ENCODE results near the gene SUDS3. TPM values are rescaled to one million over a fixed set of nuclear protein-coding genes. Genes with fewer than 3 reads are reported as not detected.

Gene SUDS3, protein sequence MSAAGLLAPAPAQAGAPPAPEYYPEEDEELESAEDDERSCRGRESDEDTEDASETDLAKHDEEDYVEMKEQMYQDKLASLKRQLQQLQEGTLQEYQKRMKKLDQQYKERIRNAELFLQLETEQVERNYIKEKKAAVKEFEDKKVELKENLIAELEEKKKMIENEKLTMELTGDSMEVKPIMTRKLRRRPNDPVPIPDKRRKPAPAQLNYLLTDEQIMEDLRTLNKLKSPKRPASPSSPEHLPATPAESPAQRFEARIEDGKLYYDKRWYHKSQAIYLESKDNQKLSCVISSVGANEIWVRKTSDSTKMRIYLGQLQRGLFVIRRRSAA
- total RNA-seq (2014; rRNA removed; shearing (Covaris generic); ENCODE audit: low replicate concordance) = 41.5 and 55.0 TPM in 2 replicates

GRCh38 chr12:118376089-118377020 lies at the start of gene SUDS3:
Gene SUDS3, plus strand, starts transcription at chr12:118376555. Its CDS starts 137 bp downstream, at chr12:118376692.
- Histone ChIP-seq H3K27me3 (ENCODE audit: low read length) (no peaks in the 10 kb centered on the region), H4K20me1 (ENCODE audit: insufficient read depth, low read depth, low read length) (peaks cover 31% of the 10 kb centered on the region; the same call in 1 of the 2 replicates), H3K9me3 (ENCODE audit: low read length) (no peaks in the 10 kb centered on the region), H3K27ac (ENCODE audit: low read length) (peak within 1 kb of the TSS; percentile 65), H3K79me2 (ENCODE audit: low read length) (peaks cover 75% of the 10 kb centered on the region), H3K4me2 (ENCODE audit: low read depth, low read length, poor library complexity, severe bottlenecking) (peak within 1 kb of the TSS; percentile 90), H3K9me2 (replicated peaks; ENCODE audit: insufficient read depth, low read length) (no peaks in the 10 kb centered on the region), H3K9ac (ENCODE audit: low read length) (peak within 1 kb of the TSS; percentile 96), H3K4me3 (ENCODE audit: low read length) (peak within 1 kb of the TSS; percentile 86), H3K36me3 (ENCODE audit: insufficient read depth, low read length) (peaks cover 13% of the 10 kb centered on the region; the same call in 1 of the 2 replicates), H3K4me1 (ENCODE audit: low read length) (peaks cover 34% of the 10 kb centered on the region), H2AFZ (ENCODE audit: low read length) (peak within 1 kb of the TSS; percentile 69)
- DNase-seq = peak; percentile 97

DNA sequence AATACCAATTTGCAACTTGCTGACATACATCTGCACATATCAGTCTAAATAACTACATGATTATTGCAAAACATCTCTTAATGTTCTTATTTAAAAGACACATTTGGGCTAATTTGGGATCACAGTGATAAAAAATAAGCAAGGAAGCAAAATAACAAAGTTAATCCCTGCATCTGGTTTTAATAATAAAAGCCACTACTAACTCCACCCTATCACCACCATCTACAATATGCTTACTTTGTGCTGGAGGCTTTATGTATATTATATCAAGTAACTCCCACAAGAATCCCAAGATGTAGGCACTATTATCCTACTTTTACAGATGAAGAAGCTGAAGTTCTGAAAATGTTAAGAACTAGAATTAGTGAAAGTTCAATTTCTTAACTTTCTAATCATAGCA lies 49.4 kb upstream of the SUDS3 start:
- Histone ChIP-seq H3K4me3 (ENCODE audit: low read length) (no peak overlapping the region), H3K9ac (ENCODE audit: low read length) (no peak overlapping the region), H3K4me1 (ENCODE audit: low read length) (peaks cover 69% of the 10 kb centered on the region), H3K9me3 (ENCODE audit: low read length) (no peaks in the 10 kb centered on the region), H2AFZ (ENCODE audit: low read length) (no peak overlapping the region), H3K27me3 (ENCODE audit: low read length) (no peaks in the 10 kb centered on the region), H3K36me3 (ENCODE audit: insufficient read depth, low read length) (peaks cover 14% of the 10 kb centered on the region; the same call in 1 of the 2 replicates), H3K4me2 (ENCODE audit: low read depth, low read length, poor library complexity, severe bottlenecking) (no peak overlapping the region), H3K9me2 (replicated peaks; ENCODE audit: insufficient read depth, low read length) (no peaks in the 10 kb centered on the region), H3K27ac (ENCODE audit: low read length) (peak overlapping the region; percentile 48; the same call in 1 of the 2 replicates), H4K20me1 (ENCODE audit: insufficient read depth, low read depth, low read length) (no peaks in the 10 kb centered on the region), H3K79me2 (ENCODE audit: low read length) (peaks cover 94% of the 10 kb centered on the region)
- no peak for DNase-seq

- H2AFZ ChIP-seq (ENCODE audit: low read length) = no peak overlapping the region
- peaks cover 73% of the 10 kb centered on the region for H3K4me1 ChIP-seq (ENCODE audit: low read length)
- no peaks in the 10 kb centered on the region for H3K9me3 ChIP-seq (ENCODE audit: low read length)
- peaks cover 14% of the 10 kb centered on the region; the same call in 1 of the 2 replicates for H3K36me3 ChIP-seq (ENCODE audit: insufficient read depth, low read length)
- DNase-seq = no peak
- H3K27ac ChIP-seq (ENCODE audit: low read length) = peak overlapping the region; percentile 48; the same call in 1 of the 2 replicates
- no peaks in the 10 kb centered on the region for H3K9me2 ChIP-seq (replicated peaks; ENCODE audit: insufficient read depth, low read length)
- no peak overlapping the region for H3K9ac ChIP-seq (ENCODE audit: low read length)
- no peaks in the 10 kb centered on the region for H4K20me1 ChIP-seq (ENCODE audit: insufficient read depth, low read depth, low read length)
- peaks cover 94% of the 10 kb centered on the region for H3K79me2 ChIP-seq (ENCODE audit: low read length)
- H3K27me3 ChIP-seq (ENCODE audit: low read length) = no peaks in the 10 kb centered on the region
- H3K4me3 ChIP-seq (ENCODE audit: low read length) = no peak overlapping the region
- H3K4me2 ChIP-seq (ENCODE audit: low read depth, low read length, poor library complexity, severe bottlenecking) = peak overlapping the region; percentile 12
These were observed 49.0 kb upstream of the SUDS3 start for GRCh38 chr12:118327391-118327790.

DNA sequence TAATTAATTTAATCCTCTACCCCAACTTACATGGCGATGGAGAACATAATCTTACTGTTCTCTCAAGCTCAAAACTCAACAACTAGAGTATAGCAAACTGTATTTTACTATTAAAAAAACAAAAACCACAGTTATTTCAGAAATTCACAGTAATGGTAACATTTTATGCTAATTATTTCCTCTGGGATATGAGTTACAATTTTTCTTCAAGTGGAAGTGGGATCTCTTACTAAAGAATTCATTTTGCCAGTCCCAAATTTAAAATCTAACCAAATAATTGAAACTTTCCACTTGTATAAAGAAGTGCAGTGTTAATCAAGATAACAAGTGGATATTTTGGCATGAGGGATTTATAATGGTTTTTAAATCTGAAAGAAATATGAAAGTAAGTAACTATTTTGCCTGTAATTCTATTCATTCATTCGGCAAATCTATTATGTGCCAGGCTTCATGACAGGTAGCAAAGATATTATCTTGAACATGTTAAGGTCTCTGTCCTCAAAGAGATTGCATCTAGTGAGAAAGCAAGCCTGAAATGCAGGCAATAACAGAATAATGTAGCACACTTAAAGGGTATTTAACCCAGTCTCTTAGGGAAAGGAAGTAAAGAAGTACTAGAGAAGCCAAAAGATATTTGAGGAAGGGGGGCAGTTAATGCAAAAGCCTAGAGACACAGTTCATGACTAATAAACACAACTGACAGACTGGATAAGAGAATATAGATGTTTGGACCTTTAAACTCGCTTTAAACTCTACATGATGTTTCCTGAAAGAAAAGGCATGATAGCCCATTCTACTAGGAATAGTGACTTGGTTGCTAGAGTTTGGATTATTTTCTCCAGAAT lies 47.6 kb upstream of the SUDS3 start:
- Histone ChIP-seq H2AFZ (ENCODE audit: low read length) (no peak overlapping the region), H3K27ac (ENCODE audit: low read length) (peak overlapping the region; percentile 84; the same call in 1 of the 2 replicates), H4K20me1 (ENCODE audit: insufficient read depth, low read depth, low read length) (no peaks in the 10 kb centered on the region), H3K9me2 (replicated peaks; ENCODE audit: insufficient read depth, low read length) (no peaks in the 10 kb centered on the region), H3K27me3 (ENCODE audit: low read length) (no peaks in the 10 kb centered on the region), H3K79me2 (ENCODE audit: low read length) (peaks cover 95% of the 10 kb centered on the region), H3K9ac (ENCODE audit: low read length) (no peak overlapping the region), H3K4me2 (ENCODE audit: low read depth, low read length, poor library complexity, severe bottlenecking) (no peak overlapping the region), H3K4me1 (ENCODE audit: low read length) (peaks cover 85% of the 10 kb centered on the region), H3K36me3 (ENCODE audit: insufficient read depth, low read length) (peaks cover 14% of the 10 kb centered on the region; the same call in 1 of the 2 replicates), H3K9me3 (ENCODE audit: low read length) (no peaks in the 10 kb centered on the region), H3K4me3 (ENCODE audit: low read length) (no peak overlapping the region)
- no peak for DNase-seq

DNA sequence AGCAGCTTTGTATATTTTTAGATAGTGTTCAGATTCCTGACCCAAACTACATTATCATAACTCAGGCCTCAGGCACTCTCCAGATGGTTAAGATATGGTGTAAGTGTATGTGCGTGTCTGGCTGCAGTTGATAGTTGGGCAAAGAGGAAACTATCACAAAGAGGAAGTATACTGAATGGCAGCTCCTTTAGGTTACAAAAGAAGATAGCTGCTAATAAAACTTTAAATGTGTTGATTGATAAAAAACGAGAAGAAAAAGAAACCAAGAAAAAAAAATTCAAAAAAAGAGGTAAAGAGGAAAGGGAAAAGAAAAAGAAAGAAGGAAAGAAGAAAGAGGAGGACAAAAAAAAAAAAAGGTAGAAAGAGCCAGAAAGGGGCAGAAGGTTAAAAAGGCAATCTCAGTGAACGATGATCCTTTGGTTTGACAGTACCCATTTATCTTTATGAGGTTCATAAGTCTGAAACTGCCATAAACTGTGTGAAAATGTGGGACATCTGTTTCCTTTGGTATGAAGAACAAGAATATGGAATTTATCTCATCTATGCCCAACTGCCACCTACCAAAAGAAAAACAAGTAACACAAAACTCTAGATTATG lies 45.8 kb upstream of the SUDS3 start:
- Histone ChIP-seq H4K20me1 (ENCODE audit: insufficient read depth, low read depth, low read length) (no peaks in the 10 kb centered on the region), H3K27me3 (ENCODE audit: low read length) (no peaks in the 10 kb centered on the region), H2AFZ (ENCODE audit: low read length) (no peak overlapping the region), H3K4me1 (ENCODE audit: low read length) (peaks cover 72% of the 10 kb centered on the region), H3K4me3 (ENCODE audit: low read length) (peak overlapping the region; percentile 30), H3K9me2 (replicated peaks; ENCODE audit: insufficient read depth, low read length) (no peaks in the 10 kb centered on the region), H3K9ac (ENCODE audit: low read length) (peak overlapping the region; percentile 31), H3K79me2 (ENCODE audit: low read length) (peaks cover 97% of the 10 kb centered on the region), H3K9me3 (ENCODE audit: low read length) (no peaks in the 10 kb centered on the region), H3K4me2 (ENCODE audit: low read depth, low read length, poor library complexity, severe bottlenecking) (peak overlapping the region; percentile 56), H3K27ac (ENCODE audit: low read length) (peak overlapping the region; percentile 84), H3K36me3 (ENCODE audit: insufficient read depth, low read length) (peaks cover 14% of the 10 kb centered on the region; the same call in 1 of the 2 replicates)
- peak; percentile 83 for DNase-seq

- Histone ChIP-seq H3K9ac (ENCODE audit: low read length) (no peak overlapping the region), H3K4me2 (ENCODE audit: low read depth, low read length, poor library complexity, severe bottlenecking) (no peak overlapping the region), H3K9me3 (ENCODE audit: low read length) (no peaks in the 10 kb centered on the region), H3K36me3 (ENCODE audit: insufficient read depth, low read length) (peaks cover 13% of the 10 kb centered on the region; the same call in 1 of the 2 replicates), H3K79me2 (ENCODE audit: low read length) (peaks cover 97% of the 10 kb centered on the region), H3K9me2 (replicated peaks; ENCODE audit: insufficient read depth, low read length) (no peaks in the 10 kb centered on the region), H3K4me3 (ENCODE audit: low read length) (no peak overlapping the region), H2AFZ (ENCODE audit: low read length) (no peak overlapping the region), H4K20me1 (ENCODE audit: insufficient read depth, low read depth, low read length) (no peaks in the 10 kb centered on the region), H3K27me3 (ENCODE audit: low read length) (no peaks in the 10 kb centered on the region), H3K4me1 (ENCODE audit: low read length) (peaks cover 53% of the 10 kb centered on the region), H3K27ac (ENCODE audit: low read length) (peak overlapping the region; percentile 51)
- no peak for DNase-seq
These were observed 43.8 kb upstream of the SUDS3 start for GRCh38 chr12:118332511-118332910.

GRCh38 chr12:118334241-118334640 lies 42.1 kb upstream of the SUDS3 start:
- H3K4me3 ChIP-seq (ENCODE audit: low read length) = no peak overlapping the region
- DNase-seq = no peak
- H3K4me2 ChIP-seq (ENCODE audit: low read depth, low read length, poor library complexity, severe bottlenecking) = no peak overlapping the region
- H3K79me2 ChIP-seq (ENCODE audit: low read length) = peaks cover 96% of the 10 kb centered on the region
- no peaks in the 10 kb centered on the region for H3K27me3 ChIP-seq (ENCODE audit: low read length)
- H3K9ac ChIP-seq (ENCODE audit: low read length) = no peak overlapping the region
- H4K20me1 ChIP-seq (ENCODE audit: insufficient read depth, low read depth, low read length) = no peaks in the 10 kb centered on the region
- peaks cover 37% of the 10 kb centered on the region for H3K4me1 ChIP-seq (ENCODE audit: low read length)
- no peak overlapping the region for H2AFZ ChIP-seq (ENCODE audit: low read length)
- H3K36me3 ChIP-seq (ENCODE audit: insufficient read depth, low read length) = peaks cover 13% of the 10 kb centered on the region; the same call in 1 of the 2 replicates
- no peak overlapping the region for H3K27ac ChIP-seq (ENCODE audit: low read length)
- no peaks in the 10 kb centered on the region for H3K9me2 ChIP-seq (replicated peaks; ENCODE audit: insufficient read depth, low read length)
- no peaks in the 10 kb centered on the region for H3K9me3 ChIP-seq (ENCODE audit: low read length)

Measured in Karpas-422 (cell line).